GM12892 (cell line): ENCODE results near the gene SAMSN1.

Experiments used
- POLR2A ChIP-seq: IDR thresholded peaks from 2 replicates; pipeline ENCODE4 v1.6.1; 2011; ENCODE audit warnings: low read depth, low read length, control low read depth
- POLR2AphosphoS5 ChIP-seq: IDR thresholded peaks from 2 replicates; pipeline ENCODE4 v1.6.1; 2011; ENCODE audit warnings: low read depth, low read length, control low read depth
- TAF1 ChIP-seq: IDR thresholded peaks from 2 replicates; pipeline ENCODE4 v1.6.1; 2011; ENCODE audit warnings: low read depth, mild to moderate bottlenecking, control low read depth, low read length, borderline replicate concordance

- TF ChIP-seq POLR2A = no peak
- TF ChIP-seq POLR2AphosphoS5 = no peak
- TF ChIP-seq TAF1 = no peak
Observed at GRCh38 chr21:14591377-14591776, 45.3 kb upstream of the SAMSN1 start.
